ENCODE data around the gene TCF12.

Gene TCF12

GRCh38 chr15:57018151-57018550, 99.7 kb downstream of the TCF12 start:
- no peak for DNase-seq (ENCODE audit: low read depth)

DNA sequence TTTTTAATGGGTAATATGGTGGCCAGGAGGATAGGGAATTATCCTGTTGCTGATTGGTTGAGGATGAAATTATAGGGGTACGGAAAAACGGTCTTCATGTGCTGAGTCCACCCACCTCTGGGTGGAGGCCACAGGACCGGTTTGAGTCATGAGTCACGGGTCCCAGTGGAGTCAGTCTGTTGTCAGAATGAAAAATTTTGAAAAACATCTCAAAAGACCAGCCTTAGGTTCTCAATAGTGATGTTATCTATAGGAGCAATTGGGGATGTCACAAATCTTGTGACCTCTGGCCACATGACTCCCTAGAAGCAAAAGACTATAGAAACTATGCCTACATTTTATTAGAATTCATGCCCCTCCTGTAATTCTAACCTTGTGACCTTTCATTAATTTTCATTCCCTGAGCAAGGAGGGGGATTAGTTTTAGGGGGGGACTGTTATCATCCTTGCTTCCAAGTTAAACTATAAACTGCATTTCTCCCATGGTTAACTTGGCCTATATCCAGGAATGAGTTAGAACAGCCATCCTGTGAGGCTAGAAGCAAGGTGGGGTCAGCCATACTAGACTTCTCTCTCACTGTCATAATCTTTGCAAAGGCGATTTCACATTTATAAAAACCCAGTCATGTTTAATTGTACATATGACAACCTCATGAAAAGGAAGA, 101.2 kb downstream of the TCF12 start:
- DNase-seq (ENCODE audit: low read depth), result peak; percentile 4

GRCh38 chr15:57025264-57025926, 107.0 kb downstream of the TCF12 start:
- DNase-seq (ENCODE audit: low read depth), result peak; percentile 78

- no peak for DNase-seq (ENCODE audit: low read depth)
Observed at GRCh38 chr15:57026016-57026592, 107.7 kb downstream of the TCF12 start.

DNA sequence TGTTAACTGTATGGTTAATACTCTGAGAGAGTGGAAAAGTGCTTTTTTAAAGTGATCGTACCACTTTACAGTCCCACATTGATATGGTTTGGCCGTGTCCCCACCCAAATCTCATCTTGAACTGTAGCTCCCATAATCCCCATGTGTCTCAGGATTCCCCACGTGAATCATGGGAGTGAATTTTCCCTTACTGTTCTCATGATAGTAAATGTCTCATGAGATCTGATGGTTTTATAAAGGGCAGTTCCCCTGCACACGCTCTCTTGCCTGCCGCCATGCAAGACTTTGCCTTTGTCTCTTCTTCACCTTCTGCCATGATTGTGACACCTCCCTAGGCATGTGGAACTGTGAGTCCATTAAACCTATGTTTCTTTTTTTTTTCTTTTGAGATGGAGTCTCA, 109.2 kb downstream of the TCF12 start:
- DNase-seq (ENCODE audit: low read depth), result no peak

DNA sequence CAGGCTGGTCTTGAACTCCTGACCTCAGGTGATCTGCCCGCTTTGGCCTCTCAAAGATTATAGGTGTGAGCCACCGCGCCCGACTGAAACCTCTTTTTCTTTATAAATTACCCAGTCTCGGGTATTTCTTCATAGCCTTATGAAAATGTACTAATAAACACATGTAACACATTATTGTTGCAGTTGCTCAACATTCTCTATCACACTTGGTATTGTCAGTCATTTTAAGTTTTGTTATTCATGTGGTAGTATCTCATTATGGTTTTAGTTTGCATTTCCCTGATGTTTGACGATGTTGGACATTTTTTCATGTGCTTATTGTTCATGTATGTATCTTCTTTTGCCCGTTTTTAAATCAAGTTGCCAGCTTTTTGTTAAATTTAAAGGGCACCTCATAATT, 109.7 kb downstream of the TCF12 start:
- no peak for DNase-seq (ENCODE audit: low read depth)

- no peak for DNase-seq (ENCODE audit: low read depth)
Observed at GRCh38 chr15:57030011-57030410, 111.6 kb downstream of the TCF12 start.

- no peak for DNase-seq (ENCODE audit: low read depth)
Observed at GRCh38 chr15:57031082-57031481, 112.6 kb downstream of the TCF12 start.

DNA sequence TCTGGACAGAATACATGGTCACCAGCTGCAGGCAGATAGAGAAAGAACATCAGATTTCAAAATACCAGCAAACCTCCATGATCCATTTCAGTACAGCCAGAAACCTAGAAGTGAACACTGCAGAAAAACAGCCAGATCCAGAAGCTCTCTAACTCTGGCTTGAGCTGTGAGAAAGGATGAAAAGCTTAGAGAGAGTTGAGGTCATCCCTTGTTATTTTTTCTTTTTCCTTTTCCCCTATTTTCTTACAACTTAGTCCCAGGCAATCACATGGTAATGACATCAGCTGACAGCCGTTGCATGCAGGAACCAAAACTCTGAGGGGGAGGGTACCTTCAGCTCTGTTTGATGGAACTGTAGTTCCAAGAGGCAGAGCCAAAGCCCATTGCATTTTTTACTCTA, 113.2 kb downstream of the TCF12 start:
- DNase-seq (ENCODE audit: low read depth), result peak; percentile 32

DNA sequence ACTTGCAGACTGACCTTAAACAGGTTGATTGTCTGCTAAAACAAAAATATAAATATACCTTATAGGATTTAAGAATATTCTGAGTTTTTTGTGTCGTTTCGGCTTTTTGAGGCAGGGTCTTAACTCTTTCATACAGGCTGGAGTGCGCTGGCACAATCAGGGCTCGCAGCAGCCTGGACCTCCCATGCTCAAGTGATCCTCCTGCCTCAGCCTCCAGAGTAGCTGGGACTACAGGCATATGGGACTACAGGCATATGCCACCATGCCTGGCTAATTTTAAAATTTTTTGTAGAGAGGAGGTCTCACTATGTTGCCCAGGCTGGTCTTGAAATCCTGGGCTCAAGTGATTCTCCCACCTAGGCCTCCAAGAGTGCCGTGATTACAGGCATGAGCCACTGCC, 113.9 kb downstream of the TCF12 start:
- DNase-seq (ENCODE audit: low read depth), result no peak

- DNase-seq (ENCODE audit: low read depth), result no peak
Observed at GRCh38 chr15:57033715-57034439, 115.4 kb downstream of the TCF12 start.

- DNase-seq (ENCODE audit: low read depth), result no peak
Observed at GRCh38 chr15:57034613-57035012, 116.2 kb downstream of the TCF12 start.

- no peak for DNase-seq (ENCODE audit: low read depth)
Observed at GRCh38 chr15:57035664-57036063, 117.2 kb downstream of the TCF12 start.

GRCh38 chr15:57036352-57036751, 117.9 kb downstream of the TCF12 start:
- no peak for DNase-seq (ENCODE audit: low read depth)

DNA sequence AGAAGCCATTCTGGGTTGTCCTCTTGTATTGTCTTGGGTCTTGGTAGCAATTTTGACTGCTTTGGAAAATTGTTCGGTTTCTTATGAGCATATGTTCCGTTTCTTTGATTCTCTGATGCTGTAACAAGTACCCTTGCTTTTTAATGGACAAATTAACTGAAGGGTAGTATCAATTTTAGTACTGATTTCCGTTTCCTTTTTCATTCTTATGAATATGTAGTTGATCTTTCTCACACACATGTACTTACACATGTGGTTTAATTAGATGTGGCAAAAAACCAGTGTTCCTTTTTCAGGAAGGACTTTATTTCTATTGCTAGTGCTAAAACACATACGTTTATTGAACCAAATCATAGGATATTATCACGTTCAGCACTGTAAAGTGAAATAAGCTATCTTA, 119.1 kb downstream of the TCF12 start:
- no peak for DNase-seq (ENCODE audit: low read depth)

DNA sequence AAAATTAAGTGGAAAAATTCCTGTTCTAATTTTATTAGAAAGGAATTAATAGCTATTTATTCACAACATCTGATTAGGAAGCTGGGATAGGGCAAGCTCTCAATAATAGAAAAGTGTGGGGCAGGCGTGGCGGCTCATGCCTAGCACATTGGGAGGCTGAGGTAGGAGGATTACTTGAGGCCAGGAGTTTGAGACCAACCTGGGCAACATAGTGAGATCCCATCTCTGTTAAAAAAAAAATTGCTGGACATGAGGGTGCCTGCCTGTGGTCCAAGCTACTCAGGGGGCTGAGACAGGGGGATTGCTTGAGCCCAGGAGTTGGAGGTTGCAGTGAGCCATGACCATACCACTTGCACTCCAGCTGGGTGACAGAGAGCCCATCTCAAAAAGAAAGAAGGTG, 119.6 kb downstream of the TCF12 start:
- DNase-seq (ENCODE audit: low read depth), result no peak

DNA sequence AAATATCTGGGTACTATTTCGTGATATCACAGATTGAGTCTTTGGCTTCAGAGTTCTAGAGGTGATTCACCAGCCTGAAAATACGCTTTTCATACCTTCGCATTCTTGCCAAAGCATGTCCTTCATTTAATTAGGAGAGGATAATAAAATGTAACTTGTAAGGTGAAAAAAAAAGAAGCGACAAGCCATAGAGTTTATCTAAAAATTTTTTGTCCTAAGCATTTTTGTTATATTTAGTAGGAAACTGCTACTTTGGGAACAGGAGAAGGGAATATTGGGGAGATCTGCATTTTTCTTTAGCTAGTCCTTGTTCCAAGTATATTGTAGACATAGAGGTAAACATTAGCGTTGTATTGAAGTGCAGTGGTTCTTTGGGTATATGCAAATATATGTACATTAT, 120.1 kb downstream of the TCF12 start:
- no peak for DNase-seq (ENCODE audit: low read depth)

GRCh38 chr15:57041416-57041815, 123.0 kb downstream of the TCF12 start:
- no peak for DNase-seq (ENCODE audit: low read depth)

GRCh38 chr15:57044072-57044702, 125.7 kb downstream of the TCF12 start:
- no peak for DNase-seq (ENCODE audit: low read depth)

- DNase-seq (ENCODE audit: low read depth), result no peak
Observed at GRCh38 chr15:57044970-57045369, 126.5 kb downstream of the TCF12 start.

DNA sequence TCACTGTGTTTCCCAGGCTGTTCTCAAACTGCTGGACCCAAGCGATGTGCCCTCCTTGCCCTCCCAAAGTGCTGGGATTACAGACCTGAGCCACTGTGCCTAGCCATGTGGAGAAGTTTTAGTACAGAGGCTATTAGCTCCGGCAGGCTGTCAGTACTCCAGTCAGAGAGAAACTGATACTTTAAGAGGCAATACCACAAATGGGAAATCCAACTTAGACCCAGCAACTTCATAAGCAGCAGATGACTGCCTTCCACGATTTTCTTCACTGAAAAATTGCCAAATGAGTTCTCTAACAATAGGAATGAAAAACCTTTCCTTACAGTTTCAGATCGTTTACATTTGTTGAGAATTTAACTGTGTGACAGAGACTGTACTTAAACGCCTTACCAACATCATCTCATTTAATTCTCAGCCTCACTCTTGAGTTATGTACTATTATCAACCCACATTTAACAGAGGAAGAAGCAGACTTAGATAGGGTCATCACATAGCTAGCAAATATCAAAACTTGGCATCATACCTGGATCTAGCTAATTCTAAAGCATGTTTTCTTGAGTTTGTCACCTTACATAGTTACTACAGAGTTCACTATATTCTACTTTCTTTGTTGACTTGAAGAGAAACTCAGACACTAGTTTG, 127.4 kb downstream of the TCF12 start:
- no peak for DNase-seq (ENCODE audit: low read depth)

All from fibroblast of gingiva (primary cell).